B cell (primary cell): ENCODE measurements around the gene CASKIN1. TPM values are rescaled to one million over a fixed set of nuclear protein-coding genes. Genes with fewer than 3 reads are reported as not detected.

Experiments
- ATAC-seq: fragments of 200-7000 bp; cut with Tn5 transposase; one replicate; pipeline ENCODE4 v1.10.0; 2021; ENCODE audit warnings: low read depth, mild to moderate bottlenecking, moderate number of reproducible peaks, moderate library complexity
- CTCF ChIA-PET: fragments of 350-600 bp; sonication (Branson Sonifier 250); formaldehyde crosslinking; loops from one replicate; lab custom pipeline; 2021; ENCODE audit warnings: antibody characterized with exemption, inconsistent platforms; lab: Charles Lee
- POLR2A ChIA-PET: fragments of 350-600 bp; sonication (Branson Sonifier 250); formaldehyde crosslinking; loops from one replicate; lab custom pipeline; 2021; ENCODE audit warnings: antibody characterized with exemption; lab: Charles Lee
- DNase-seq: peaks from one replicate; pipeline ENCODE4 v3.0.0; 2013
- H2AFZ ChIP-seq: 2 replicates; pipeline ENCODE4 v1.6.1; 2012; ENCODE audit warnings: mild to moderate bottlenecking, low read depth, low read length; ENCODE audit not compliant: insufficient read depth, poor library complexity, severe bottlenecking
- H3K27ac ChIP-seq, 2 donors: 1 replicate in 1 of 2; 2 replicates in 1 of 2; pipeline ENCODE4 v1.5.1; 2012 to 2013; ENCODE audit warnings: low read length in 2 of 2, mild to moderate bottlenecking in 2 of 2, moderate library complexity in 1 of 2
- H3K27me3 ChIP-seq, 4 experiments: fragments of 200-600 bp in 1 of 4; sonication (generic) in 1 of 4; replicated peaks in 1 of 4; 1 replicate in 2 of 4; 2 replicates in 2 of 4; pipeline versions ENCODE4 v1.6.1 to v1.7.0; 2013 to 2016; ENCODE audit warnings: low read length in 3 of 4, mild to moderate bottlenecking in 2 of 4, mixed read lengths in 1 of 4, moderate library complexity in 1 of 4; ENCODE audit not compliant: insufficient read depth in 4 of 4, control insufficient read depth in 3 of 4; ENCODE audit errors: control extremely low read depth in 1 of 4
- H3K36me3 ChIP-seq, 2 experiments: replicated peaks in 1 of 2; 1 replicate in 1 of 2; 2 replicates in 1 of 2; pipeline versions ENCODE4 v1.6.1 to v1.7.1; 2013; ENCODE audit warnings: low read length in 1 of 2; ENCODE audit not compliant: insufficient read depth in 2 of 2, control insufficient read depth in 1 of 2; ENCODE audit errors: control extremely low read depth in 1 of 2, extremely low read depth in 1 of 2
- H3K4me1 ChIP-seq, 2 donors: fragments of 200-600 bp in 1 of 2; sonication (generic) in 1 of 2; 1 replicate in 1 of 2; 2 replicates in 1 of 2; pipeline versions ENCODE4 v1.5.1 to v1.6.1; 2013 to 2017; ENCODE audit warnings: low read length in 2 of 2; ENCODE audit not compliant: control insufficient read depth in 2 of 2, insufficient read depth in 2 of 2
- H3K4me2 ChIP-seq: replicated peaks from 2 replicates; pipeline ENCODE3; 2012; ENCODE audit warnings: mild to moderate bottlenecking, low read depth, low read length; ENCODE audit not compliant: poor library complexity, severe bottlenecking
- H3K4me3 ChIP-seq, 5 experiments: fragments of 200-600 bp in 1 of 5; sonication (generic) in 1 of 5; 1 replicate in 3 of 5; 2 replicates in 2 of 5; pipeline versions ENCODE4 v1.5.1 to v1.7.0; 2011 to 2016; ENCODE audit warnings: low read length in 4 of 5, mild to moderate bottlenecking in 4 of 5, low read depth in 2 of 5, control low read depth in 1 of 5, moderate library complexity in 1 of 5; ENCODE audit not compliant: insufficient read depth in 1 of 5; ENCODE audit errors: control extremely low read depth in 1 of 5, extremely low read depth in 1 of 5
- H3K79me2 ChIP-seq: fragments of 200-600 bp; sonication (generic); one replicate; pipeline ENCODE4 v1.6.0; 2016; ENCODE audit warnings: low read length; ENCODE audit not compliant: control insufficient read depth, insufficient read depth
- H3K9ac ChIP-seq: fragments of 200-600 bp; sonication (generic); 2 replicates; pipeline ENCODE4 v1.6.1; 2017; ENCODE audit warnings: mild to moderate bottlenecking, low read length, moderate library complexity
- H3K9me3 ChIP-seq, 3 donors: one replicate each; pipeline versions ENCODE4 v1.6.1 to v1.7.1; 2013; ENCODE audit warnings: low read length in 2 of 3; ENCODE audit not compliant: control insufficient read depth in 2 of 3, insufficient read depth in 1 of 3; ENCODE audit errors: control extremely low read depth in 1 of 3
- H4K20me1 ChIP-seq: 2 replicates; pipeline ENCODE4 v1.6.0; 2012; ENCODE audit warnings: mild to moderate bottlenecking, low read length; ENCODE audit not compliant: insufficient read depth, control insufficient read depth, poor library complexity, severe bottlenecking
- H3K27ac Mint-ChIP-seq: one replicate; pipeline ENCODE4 v1.8.0; 2021; ENCODE audit warnings: mixed read lengths
- H3K27me3 Mint-ChIP-seq: one replicate; pipeline ENCODE4 v1.8.0; 2021; ENCODE audit warnings: mixed read lengths
- H3K4me1 Mint-ChIP-seq: one replicate; pipeline ENCODE4 v1.8.0; 2021; ENCODE audit warnings: mixed read lengths
- H3K4me3 Mint-ChIP-seq: one replicate; pipeline ENCODE4 v1.8.0; 2021; ENCODE audit warnings: mixed read lengths
- H3K9me3 Mint-ChIP-seq: one replicate; pipeline ENCODE4 v1.8.0; 2022; ENCODE audit warnings: mixed read lengths; ENCODE audit not compliant: insufficient read depth
- EZH2 ChIP-seq: IDR thresholded peaks from 2 replicates; pipeline ENCODE4 v1.6.1; 2012; ENCODE audit warnings: borderline replicate concordance, low read depth, mild to moderate bottlenecking, moderate library complexity, low read length; ENCODE audit not compliant: insufficient read depth, poor library complexity, severe bottlenecking
- WGBS: methylation state at CpG from one replicate; pipeline ENCODE4 v1.1.5; 2013; ENCODE audit warnings: missing lambda C conversion rate; ENCODE audit not compliant: insufficient coverage; 5-methylcytosine and 5-hydroxymethylcytosine counted together
- intact Hi-C: fragments of 100-400 bp; cut with micrococcal nuclease; formaldehyde crosslinking; loops from one replicate; pipeline ENCODE4 v1.10.0; 2022
- polyA plus RNA-seq: library from polyadenylated mRNA; depleted of rRNA; stranded (reverse); fragments of >200 nt; gene quantifications from 2 replicates; pipeline ENCODE4 v1.2.3, GENCODE V29; 2012
- total RNA-seq, 2 donors: library from RNA; stranded (reverse); fragments of 120-200 nt in 1 of 2; gene quantifications; 1 replicate in 1 of 2; 2 replicates in 1 of 2; pipeline versions ENCODE4 v1.2.3 to v1.2.4, GENCODE V29; 2013 to 2022
- TF ChIP-seq, protein P1 (sequence below): fragments of 200-600 bp; IDR thresholded peaks from one replicate; pipeline ENCODE4 v1.8.0; 2022; ENCODE audit warnings: antibody characterized with exemption, mild to moderate bottlenecking

Gene CASKIN1
- total and polyA plus RNA-seq, 2 donors (not counting 1 experiment from before 2014, with no cell fraction given): 0.01 TPM; not detected in 1

DNA sequence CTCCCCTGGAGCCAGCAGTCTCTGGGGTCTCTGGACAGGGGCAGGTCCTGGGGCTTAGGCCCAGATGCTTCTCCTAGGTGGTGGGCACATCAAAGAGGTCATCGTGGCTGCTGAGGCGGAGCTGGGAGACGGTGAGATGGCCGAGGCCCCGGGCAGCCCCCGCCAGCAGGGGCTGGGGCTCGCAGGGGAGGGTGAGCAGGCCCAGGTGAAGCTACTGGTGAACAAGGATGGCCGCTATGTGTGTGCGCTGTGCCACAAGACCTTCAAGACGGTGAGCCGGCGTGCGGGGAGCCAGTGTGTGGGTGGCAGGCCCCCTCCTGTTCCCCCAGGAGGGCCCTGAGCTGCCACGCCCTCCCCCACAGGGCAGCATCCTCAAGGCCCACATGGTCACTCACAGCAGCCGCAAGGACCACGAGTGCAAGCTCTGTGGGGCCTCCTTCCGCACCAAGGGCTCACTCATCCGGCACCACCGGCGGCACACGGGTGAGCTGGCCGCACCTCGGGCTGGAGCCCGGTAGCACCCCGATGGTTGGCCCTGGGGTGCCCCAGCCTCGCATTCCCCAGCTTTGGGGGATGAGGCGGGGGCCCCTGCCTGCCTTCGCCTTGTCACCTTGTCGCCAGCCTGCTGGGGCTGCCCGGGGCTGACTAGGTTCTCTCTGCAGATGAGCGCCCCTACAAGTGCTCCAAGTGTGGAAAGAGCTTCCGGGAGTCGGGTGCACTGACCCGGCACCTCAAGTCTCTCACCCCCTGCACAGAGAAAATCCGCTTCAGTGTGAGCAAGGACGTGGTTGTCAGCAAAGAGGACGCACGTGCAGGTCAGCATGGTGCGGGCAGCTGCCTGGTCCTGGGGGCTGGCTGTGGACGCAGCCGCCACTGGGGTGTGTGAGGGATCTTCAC is 35.9 kb upstream of the CASKIN1 start:
- no peak overlapping the region for H3K9ac ChIP-seq
- TF ChIP-seq, protein P1, sequence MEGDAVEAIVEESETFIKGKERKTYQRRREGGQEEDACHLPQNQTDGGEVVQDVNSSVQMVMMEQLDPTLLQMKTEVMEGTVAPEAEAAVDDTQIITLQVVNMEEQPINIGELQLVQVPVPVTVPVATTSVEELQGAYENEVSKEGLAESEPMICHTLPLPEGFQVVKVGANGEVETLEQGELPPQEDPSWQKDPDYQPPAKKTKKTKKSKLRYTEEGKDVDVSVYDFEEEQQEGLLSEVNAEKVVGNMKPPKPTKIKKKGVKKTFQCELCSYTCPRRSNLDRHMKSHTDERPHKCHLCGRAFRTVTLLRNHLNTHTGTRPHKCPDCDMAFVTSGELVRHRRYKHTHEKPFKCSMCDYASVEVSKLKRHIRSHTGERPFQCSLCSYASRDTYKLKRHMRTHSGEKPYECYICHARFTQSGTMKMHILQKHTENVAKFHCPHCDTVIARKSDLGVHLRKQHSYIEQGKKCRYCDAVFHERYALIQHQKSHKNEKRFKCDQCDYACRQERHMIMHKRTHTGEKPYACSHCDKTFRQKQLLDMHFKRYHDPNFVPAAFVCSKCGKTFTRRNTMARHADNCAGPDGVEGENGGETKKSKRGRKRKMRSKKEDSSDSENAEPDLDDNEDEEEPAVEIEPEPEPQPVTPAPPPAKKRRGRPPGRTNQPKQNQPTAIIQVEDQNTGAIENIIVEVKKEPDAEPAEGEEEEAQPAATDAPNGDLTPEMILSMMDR: no peak
- no peak for TF ChIP-seq EZH2
- no peak overlapping the region for H2AFZ ChIP-seq
- ATAC-seq (no peak), DNase-seq (no peak)
- no peak overlapping the region for H3K4me3 ChIP-seq
- intact Hi-C loops: no loop called here
- H3K27ac ChIP-seq: no peak overlapping the region
- H3K4me3 Mint-ChIP-seq: no peak overlapping the region
- ChIA-PET CTCF (no interaction called here), POLR2A (no interaction called here)
- H3K27ac Mint-ChIP-seq: no peak overlapping the region
- H3K9me3 ChIP-seq: peaks cover 0 to 2% (median 0%) of the 10 kb centered on the region in 3 donors
- H3K4me1 ChIP-seq: peaks cover 10 to 12% of the 10 kb centered on the region in 2 donors
- H4K20me1 ChIP-seq: peaks cover 53% of the 10 kb centered on the region
- peaks cover 14% of the 10 kb centered on the region for H3K79me2 ChIP-seq
- peaks cover 3% of the 10 kb centered on the region for H3K27me3 Mint-ChIP-seq
- peaks cover 0 to 64% of the 10 kb centered on the region in 2 experiments for H3K36me3 ChIP-seq
- H3K4me1 Mint-ChIP-seq: no peaks in the 10 kb centered on the region
- no peak overlapping the region for H3K4me2 ChIP-seq
- H3K9me3 Mint-ChIP-seq: no peaks in the 10 kb centered on the region
- 93% methylated on average over 33 of the region's 41 CpGs for WGBS
- peaks cover 0 to 19% (median 7%) of the 10 kb centered on the region in 4 experiments for H3K27me3 ChIP-seq
